ENCODE results near the gene STH.

The STH gene

DNA sequence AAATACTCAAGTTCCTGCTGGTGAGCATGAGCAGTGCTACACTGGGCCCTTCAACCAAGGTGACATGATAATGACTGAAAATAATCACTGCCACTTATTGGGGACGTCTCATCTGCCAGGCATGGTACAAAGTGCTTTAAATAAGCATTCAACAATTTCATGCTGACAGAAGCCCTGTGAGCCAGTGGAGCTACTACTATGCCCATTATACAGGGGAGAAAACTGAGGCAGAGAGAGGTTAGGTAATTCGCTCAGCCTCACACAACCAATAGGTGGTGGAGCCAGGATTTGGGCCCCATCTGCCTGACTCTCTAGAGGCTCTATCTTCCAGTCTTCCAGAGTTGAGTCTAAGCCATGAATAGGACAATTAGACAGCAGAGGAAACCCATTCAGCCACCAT lies 30.3 kb upstream of the STH start:
- DNase-seq, result no peak

DNA sequence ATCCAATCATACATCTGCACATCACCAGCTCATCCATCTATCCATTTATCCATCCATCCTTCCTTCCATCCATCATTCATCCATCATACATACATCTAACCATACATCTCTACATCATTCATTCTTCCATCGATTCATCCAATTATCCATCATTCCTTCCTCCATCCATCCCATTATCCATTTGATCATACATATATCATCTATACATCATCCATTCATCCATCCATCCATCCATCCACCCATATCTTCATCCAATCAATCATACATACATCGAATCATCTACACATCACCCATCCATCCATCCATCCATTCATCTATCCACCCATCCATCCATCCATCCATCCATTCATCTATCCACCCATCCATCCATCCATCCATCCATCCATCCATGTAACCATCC lies 29.3 kb upstream of the STH start:
- no peak for DNase-seq

DNA sequence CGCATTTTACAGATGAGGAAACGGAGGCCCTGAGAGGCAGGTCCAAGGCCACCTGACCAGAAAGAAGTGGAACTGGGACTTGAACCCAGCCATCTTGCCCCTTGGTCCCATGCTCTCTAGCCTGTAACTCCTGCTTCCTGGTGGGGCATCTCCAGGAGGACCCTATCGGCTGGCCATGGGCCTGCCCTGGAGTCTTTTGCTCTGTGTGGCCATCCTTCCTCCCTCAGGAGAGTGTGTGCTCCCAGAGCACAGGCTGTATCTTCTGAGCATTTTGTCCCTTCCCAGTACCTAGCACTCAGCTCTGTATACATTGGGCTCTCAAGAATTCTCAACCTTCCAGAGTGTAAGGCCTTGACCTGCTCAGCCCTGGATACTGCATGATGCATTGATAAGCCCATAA lies 28.4 kb upstream of the STH start:
- DNase-seq, result no peak

DNA sequence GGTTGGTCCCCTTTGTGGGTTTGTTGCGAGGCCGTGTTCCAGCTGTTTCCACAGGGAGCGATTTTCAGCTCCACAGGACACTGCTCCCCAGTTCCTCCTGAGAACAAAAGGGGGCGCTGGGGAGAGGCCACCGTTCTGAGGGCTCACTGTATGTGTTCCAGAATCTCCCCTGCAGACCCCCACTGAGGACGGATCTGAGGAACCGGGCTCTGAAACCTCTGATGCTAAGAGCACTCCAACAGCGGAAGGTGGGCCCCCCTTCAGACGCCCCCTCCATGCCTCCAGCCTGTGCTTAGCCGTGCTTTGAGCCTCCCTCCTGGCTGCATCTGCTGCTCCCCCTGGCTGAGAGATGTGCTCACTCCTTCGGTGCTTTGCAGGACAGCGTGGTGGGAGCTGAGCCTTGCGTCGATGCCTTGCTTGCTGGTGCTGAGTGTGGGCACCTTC lies 27.3 kb upstream of the STH start:
- DNase-seq, result no peak

DNA sequence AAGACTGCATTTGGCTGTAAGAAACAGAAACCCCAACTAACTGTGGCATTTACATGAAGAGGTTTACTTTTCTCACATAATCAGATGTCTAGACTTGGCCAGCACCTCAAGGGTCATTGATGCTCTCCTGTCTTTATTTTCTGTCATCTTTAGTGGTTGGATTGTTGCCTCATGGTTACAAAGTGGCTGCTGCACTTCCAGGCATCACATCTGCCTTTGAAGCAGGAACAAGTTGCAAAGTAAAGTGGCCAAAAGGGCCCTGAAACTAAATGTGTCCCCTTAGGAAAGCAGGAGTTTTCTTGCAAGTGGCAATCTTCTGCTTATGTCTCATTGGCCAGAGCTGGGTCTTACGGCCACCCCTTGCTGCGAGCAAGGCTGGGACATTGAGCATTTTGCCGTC lies 26.5 kb upstream of the STH start:
- DNase-seq, result no peak

DNA sequence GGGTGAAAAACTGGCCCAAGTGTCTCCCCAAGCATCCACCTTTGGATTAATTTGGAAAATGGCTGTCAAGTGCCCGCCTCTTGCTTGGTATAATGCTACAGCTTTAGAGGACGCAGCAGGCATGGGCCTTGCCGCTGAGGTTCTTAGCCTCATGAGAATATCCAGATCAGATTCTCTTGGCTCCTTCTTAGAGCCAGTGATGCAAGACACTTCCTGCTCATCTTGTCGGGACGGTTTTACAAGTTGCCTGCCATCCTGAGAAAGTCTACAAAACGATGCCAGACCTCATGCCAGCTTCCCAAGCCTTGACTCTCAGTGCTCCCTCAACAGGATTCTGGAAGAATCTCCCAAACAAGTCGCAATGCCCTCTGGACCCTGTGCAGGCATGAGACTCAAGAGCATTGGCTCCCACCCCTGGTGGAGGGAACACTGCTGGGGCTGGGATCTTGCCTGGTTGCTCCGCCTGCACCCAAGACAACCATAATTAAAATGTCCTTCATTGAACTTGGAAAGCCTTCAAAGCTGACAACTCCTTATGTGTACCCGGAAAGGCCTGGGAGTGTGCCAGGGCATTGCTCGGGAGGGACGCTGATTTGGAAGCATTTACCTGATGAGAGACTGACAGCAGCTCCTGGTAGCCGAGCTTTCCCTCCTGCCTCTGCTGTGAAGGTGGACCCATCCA lies 25.8 kb upstream of the STH start:
- DNase-seq, result no peak

DNA sequence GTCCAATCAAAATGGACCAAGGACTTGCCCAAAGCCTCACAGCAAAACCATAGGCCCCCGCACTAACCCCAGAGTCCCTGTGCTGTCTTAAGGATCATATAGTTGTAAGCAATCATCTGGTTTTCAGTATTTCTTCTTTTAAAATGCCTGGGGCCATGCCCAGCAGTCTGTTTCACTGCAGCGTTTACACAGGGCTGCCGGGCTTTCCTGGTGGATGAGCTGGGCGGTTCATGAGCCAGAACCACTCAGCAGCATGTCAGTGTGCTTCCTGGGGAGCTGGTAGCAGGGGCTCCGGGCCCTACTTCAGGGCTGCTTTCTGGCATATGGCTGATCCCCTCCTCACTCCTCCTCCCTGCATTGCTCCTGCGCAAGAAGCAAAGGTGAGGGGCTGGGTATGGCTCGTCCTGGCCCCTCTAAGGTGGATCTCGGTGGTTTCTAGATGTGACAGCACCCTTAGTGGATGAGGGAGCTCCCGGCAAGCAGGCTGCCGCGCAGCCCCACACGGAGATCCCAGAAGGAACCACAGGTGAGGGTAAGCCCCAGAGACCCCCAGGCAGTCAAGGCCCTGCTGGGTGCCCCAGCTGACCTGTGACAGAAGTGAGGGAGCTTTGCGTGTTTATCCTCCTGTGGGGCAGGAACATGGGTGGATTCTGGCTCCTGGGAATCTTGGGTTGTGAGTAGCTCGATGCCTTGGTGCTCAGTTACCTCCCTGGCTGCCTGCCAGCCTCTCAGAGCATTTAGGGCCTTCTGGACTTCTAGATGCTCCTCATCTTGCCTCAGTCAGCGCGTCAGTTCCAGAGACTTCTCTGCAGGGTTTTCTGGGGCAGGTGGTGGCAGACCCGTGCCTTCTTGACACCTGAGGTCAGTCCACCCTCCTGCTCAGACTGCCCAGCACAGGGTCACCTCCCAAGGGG lies 24.8 kb upstream of the STH start:
- no peak for DNase-seq

DNA sequence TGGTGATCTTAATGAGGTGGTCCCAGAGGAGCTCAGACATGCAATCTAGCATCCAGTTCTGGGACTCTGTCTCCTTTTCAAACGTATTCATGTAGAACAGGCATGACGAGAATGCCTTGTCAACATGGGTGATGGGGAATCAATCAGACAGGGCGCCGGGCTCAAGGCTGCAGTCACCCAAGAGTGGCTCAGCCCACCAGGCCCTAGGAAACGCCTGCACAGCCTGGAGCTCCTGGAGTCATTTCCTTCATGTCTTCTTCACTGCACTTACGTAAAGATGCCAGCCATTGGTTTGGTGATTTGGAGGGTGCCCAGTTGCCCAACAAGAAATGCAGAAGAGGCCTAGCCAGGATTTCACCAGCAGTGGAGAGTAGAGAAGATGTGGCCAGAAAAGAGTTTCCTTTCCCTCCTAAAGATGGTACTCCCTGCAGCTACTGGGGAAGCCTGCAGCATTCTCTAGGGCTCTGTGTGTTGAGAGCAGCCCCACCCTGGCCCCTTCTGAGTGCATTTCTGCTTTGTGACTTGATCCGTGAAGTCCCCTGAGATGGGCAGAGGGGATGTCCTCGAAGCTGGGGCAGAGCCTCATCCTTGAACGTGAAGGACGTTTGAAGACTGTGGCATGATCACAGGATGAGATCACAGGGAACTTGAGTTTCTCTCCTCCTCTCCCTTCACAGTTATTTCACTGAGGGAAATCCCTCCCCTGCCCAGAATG lies 24.0 kb upstream of the STH start:
- no peak for DNase-seq

DNA sequence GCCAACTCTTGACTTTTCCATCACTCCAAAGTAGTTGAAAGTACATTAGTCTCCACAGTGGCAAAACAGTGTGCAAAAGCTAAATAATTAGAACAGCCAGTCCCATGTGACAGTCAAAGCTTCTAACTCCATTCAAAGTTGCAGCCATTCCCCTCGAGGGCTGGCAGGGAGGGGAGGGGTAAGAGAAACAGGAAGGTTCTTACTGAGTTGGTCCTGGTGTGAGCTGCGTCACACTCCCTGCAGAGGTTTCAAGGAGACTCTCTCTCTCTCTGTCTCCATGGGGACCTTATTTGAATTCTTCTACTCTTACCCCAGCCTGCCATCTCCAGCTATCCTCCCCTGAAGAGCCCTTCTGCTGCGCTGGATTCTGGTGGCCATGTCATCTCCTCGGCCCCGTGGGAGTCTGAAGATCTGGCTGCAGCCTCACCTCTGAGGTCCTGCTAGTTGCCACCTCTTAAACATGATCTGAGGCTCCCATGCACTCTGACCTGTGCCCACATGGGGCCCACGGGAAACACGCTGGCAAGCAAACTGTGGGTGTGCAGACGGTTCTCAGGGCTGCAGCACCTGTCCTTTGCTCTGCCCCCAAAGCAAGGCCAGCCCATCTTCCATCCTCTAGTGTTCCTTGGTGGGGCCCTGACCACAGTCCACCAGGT lies 23.3 kb upstream of the STH start:
- DNase-seq, result no peak

DNA sequence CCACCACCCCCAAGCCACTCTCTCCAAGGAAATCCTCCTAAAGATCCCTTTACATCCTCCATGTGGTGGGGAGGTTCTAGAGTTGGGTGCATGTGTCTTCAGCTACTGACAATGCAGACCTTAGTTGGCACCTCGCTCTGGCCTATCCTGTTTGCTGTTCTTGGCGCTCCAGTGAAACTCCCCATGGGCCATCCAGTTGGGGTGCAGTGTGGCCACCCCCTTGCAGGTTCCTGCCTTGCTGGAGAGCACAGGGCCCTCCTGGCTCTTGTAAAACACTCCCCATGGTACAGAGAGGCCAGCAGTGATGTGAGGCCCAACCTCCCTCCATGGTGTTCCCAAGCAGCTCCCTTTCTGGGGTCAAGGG lies 22.7 kb upstream of the STH start:
- DNase-seq, result no peak

DNA sequence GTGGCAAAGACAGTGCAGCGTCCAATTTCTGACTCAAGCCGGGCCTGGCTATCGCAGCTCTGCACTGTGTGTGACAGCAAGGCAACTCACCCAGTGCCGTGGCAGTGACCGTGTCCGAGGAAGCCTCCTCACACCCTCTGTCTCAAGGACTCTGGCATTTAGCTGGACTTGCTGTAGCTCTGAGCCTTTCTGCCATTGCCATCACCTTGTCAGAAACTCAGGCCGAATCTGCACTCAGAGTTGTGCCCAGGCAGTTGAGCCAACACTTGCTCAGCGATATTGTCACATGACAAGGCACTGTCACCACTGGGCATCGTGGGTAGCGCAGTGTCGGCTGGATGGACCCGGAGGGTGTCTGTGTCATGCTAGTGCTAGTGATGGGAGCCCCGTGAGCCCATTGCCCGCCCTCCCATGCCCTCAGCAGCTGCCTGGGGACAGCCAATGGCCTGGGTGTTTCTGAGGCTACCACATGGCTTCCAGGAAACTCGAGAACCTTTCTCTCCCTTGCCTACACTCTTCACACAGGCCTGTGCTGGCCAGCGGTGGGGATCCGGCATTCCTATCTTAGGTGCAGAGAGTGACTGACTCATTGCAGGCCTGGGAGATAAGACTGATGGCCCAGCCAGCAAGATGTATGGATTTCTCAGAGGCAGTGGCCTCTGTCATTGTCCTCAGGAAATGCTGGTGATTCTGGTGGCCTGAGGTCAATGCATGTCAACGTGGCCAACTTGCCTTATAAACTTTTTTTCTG lies 22.1 kb upstream of the STH start:
- DNase-seq, result no peak

DNA sequence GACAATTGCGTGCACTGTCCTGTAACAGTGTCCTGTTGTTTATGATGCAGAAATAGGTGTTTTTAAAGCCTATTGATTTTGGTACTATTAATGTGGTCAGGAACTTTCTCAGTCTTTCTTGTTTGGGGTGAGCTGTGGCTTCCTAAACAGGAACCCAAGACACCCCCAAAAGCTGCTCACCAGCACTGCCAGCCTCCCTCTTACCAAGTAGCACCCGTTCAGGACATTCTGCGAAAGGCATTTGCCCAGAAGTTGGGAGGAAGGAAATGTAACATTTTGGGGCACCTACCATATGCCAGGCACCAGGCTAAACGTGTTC lies 21.6 kb upstream of the STH start:
- no peak for DNase-seq

DNA sequence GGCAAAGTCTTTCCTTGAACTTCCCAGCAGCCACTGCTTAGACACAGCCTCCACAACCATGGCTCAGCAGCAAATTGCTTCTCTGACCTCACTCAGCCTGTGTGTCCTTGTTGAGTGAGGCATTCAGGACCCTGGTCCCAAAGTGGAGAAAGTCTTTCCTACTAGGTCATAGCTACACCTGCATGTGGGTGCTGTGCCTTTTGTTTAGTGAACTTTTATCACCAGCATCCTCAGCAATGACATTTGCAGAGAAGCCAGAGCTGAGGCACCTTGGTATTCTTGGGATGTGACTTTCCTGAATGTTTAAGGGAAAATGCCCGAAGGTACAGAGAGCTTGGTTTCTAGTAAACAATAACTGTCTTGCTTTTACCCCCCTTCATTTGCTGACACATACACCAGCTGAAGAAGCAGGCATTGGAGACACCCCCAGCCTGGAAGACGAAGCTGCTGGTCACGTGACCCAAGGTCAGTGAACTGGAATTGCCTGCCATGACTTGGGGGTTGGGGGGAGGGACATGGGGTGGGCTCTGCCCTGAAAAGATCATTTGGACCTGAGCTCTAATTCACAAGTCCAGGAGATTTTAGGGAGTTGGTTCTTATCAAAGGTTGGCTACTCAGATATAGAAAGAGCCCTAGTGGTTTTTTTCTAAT lies 20.9 kb upstream of the STH start:
- DNase-seq, result no peak

DNA sequence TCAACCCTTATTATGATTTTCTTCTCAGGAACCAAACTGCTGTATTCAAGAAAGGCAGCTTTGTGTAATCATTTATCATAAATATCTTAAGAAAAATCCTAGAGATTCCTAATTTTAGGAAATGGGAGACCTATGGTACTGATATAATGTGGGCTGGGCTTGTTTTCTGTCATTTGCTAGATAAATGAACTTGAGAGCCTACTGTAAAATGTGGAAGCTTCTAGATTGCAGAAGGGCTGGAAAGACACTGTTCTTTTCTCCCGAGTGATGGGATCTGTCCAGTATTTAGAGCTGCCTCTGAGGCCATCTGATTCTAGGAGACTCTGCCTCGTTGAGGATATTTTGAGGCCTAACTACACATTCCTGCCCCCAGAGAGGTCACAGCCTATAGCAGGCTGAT lies 19.9 kb upstream of the STH start:
- DNase-seq, result no peak

DNA sequence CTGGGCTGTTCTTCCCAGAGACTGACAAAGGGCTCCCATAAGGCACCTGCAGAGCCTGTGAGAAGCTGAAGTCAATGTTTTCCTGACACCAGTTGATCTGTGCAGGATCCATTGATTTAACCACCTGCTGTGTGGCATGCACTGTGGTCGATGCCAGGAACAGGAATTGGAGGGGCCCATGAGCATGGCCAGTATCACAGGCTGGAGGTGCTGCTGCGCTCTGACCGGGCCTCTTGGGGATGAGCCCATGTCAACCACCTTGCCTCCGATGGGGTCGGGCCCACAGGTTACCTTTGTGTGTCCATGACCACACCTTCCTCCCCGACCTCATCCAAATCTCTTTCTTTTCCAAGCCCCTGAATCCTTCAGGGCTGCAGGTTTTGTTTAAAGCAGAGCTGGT lies 18.2 kb upstream of the STH start:
- no peak for DNase-seq

DNA sequence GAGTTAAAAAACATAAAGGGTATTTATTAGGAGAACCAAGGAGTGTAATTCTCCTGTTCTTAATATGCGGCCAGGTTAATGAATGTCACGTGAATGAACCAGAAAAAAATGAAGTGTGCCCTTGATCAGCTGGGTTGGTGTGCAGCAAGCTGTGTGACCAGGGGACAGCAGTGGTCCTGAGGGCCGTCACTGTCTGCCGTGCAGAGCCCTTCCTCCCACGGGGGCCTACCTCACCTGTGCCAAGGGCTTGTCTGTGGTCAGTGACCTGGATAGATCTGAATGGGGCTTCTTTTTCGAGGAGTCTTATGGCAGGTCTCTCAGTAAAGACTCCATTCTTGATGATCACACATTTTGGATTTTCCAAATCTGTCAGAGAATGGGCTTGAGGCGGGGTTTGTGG lies 17.7 kb upstream of the STH start:
- no peak for DNase-seq

DNA sequence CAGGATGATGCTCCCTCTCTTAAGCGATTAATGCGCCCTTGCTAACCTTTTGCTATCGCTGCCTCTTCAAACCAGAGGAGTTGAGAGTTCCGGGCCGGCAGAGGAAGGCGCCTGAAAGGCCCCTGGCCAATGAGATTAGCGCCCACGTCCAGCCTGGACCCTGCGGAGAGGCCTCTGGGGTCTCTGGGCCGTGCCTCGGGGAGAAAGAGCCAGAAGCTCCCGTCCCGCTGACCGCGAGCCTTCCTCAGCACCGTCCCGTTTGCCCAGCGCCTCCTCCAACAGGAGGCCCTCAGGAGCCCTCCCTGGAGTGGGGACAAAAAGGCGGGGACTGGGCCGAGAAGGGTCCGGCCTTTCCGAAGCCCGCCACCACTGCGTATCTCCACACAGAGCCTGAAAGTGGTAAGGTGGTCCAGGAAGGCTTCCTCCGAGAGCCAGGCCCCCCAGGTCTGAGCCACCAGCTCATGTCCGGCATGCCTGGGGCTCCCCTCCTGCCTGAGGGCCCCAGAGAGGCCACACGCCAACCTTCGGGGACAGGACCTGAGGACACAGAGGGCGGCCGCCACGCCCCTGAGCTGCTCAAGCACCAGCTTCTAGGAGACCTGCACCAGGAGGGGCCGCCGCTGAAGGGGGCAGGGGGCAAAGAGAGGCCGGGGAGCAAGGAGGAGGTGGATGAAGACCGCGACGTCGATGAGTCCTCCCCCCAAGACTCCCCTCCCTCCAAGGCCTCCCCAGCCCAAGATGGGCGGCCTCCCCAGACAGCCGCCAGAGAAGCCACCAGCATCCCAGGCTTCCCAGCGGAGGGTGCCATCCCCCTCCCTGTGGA lies 16.0 kb upstream of the STH start:
- no peak for DNase-seq

DNA sequence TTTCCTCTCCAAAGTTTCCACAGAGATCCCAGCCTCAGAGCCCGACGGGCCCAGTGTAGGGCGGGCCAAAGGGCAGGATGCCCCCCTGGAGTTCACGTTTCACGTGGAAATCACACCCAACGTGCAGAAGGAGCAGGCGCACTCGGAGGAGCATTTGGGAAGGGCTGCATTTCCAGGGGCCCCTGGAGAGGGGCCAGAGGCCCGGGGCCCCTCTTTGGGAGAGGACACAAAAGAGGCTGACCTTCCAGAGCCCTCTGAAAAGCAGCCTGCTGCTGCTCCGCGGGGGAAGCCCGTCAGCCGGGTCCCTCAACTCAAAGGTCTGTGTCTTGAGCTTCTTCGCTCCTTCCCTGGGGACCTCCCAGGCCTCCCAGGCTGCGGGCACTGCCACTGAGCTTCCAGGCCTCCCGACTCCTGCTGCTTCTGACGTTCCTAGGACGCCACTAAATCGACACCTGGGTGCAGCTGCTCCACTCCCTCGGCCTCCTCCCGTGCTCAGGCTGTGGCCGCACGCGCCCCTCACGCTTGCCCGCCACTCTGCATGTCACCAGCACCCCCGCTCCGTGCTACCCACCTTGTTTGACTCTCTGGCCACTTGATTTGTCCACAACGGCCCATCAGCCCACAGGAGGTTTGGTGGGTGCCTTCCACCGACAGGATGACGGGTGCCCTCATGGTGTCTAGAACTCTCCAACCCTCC lies 15.3 kb upstream of the STH start:
- no peak for DNase-seq

DNA sequence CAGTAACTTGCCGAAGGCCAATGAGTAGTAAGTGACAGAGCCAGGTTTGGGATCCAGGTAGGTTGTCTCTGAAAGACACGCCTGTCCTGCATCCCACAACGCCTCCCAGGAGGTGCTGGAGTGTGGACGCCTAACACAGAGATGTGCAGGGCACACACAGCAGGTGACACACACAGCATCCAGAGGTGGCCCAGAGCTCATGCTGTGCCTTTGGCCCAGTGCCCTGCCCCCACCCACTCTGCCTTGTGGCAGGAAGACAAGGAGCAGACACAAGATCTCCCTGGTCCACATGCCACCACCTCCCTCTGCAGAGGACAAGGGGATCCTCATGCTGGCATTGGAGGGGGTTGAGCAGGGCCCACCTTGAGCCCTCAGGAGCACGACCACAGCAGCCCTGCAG lies 14.7 kb upstream of the STH start:
- no peak for DNase-seq

DNA sequence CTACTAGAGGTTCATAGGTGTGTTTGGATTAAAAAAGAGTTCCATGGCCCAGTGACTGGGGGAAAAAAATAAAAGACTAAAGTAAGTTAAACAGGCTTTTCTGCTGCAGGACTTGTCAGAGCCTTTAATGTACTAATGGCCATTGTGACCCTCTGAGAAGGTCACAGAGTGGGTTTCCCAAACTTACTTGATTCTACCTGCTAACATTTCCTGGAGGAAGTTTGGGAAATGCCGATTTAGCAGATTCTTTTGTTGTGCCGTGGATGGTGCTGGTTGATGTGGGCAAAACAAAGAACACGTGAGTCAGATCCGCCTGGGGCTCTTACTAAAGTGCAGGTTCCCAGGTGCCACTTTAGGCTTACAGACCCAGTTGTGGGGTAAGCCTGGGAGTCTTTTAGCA lies 13.6 kb upstream of the STH start:
- DNase-seq, result no peak

DNA sequence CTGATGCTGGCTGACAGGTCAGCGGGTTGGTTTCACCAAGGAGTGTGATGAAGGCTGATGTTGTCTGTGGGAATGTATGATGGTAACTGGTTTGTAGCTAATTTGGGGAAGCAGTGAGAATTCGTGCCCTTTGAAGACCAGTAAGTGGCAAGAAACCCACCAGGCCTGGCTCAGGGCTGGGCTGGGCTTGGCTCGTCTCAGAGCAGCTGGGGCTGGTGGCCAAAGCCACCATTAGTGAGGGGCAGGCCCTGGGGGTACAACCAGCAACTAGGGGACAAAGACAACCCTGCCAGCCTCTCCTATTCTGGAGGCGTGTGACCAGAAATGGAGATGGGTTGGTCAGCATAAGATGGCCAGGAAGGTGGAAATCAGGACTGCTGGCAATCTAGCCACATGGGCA lies 13.0 kb upstream of the STH start:
- no peak for DNase-seq
